ENCODE results near the gene TIMM17A.

- TF ChIP-seq CTCF (conservative IDR thresholded peaks at IDR 0.05) (no peak), EZH2 (IDR thresholded peaks at IDR 0.05; ENCODE audit: low read depth) (no peak)
Observed at GRCh38 chr1:201917362-201918033, 37.8 kb upstream of the TIMM17A start.
